Sigmoid colon (tissue), 3 donors: ENCODE measurements around the gene PARP14.
"Not testable (repeated sequence)": the region's sequence is repeated elsewhere in the genome, so short reads cannot be mapped to it uniquely, and the experiment has no call there.

Source experiments
- CTCF ChIP-seq, 4 experiments: fragments of 450-650 bp in 3 of 4; fragments of 200-600 bp in 1 of 4; IDR thresholded peaks; one replicate each; pipeline ENCODE4 v1.5.1; 2016 to 2019; ENCODE audit warnings: antibody characterized with exemption in 4 of 4, mild to moderate bottlenecking in 3 of 4, moderate library complexity in 2 of 4
- POLR2A ChIP-seq, 2 donors: fragments of 450-650 bp; IDR thresholded peaks; one replicate each; pipeline ENCODE4 v1.6.1; 2016; ENCODE audit warnings: antibody characterized with exemption in 2 of 2, mild to moderate bottlenecking in 2 of 2, moderate library complexity in 2 of 2

DNA sequence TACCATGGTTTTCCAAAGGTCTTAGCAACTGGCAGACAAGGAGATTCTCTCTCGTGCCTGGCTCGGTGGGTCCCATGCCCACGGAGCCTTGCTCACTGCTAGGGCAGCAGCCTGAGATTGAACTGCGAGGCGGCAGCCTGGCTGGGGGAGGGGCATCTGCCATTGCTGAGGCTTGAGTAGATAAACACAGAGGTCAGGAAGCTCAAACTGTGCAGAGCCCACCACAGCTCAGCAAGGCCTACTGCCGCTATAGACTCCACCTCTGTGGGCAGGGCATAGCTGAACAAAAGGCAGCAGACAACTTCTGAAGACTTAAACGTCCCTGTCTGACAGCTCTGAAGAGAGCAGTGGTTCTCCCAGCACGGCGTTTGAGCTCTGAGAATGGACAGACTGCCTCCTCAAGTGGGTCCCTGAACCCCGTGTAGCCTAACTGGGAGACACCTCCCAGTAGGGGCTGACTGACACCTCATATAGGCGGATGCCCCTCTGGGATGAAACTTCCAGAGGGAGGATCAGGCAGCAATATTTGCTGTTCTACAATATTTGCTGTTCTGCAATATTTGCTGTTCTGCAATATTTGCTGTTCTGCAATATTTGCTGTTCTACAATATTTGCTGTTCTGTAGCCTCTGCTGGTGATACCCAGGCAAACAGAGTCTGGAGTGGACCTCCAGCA lies 29.3 kb upstream of the PARP14 start:
- not testable (repeated sequence) for TF ChIP-seq CTCF, POLR2A (IDR thresholded peaks at IDR 0.05)
